GM19025 (cell line): Measurements from ENCODE around the gene CABP1.

Source experiments
- ATAC-seq: cut with Tn5 transposase; IDR thresholded peaks from one replicate; pipeline ENCODE4 v1.9.1; 2021; ENCODE audit warnings: mild to moderate bottlenecking, low read depth, moderate library complexity; ENCODE audit not compliant: unreplicated experiment

The CABP1 gene

GRCh38 chr12:120630104-120630892, 10.1 kb upstream of the CABP1 start:
- ATAC-seq = no peak

GRCh38 chr12:120631097-120631496, 9.3 kb upstream of the CABP1 start:
- no peak for ATAC-seq

- peak; percentile 46 for ATAC-seq
Observed at GRCh38 chr12:120640861-120641833, 721 bp downstream of the CABP1 start.

GRCh38 chr12:120642121-120642520, 1.7 kb downstream of the CABP1 start:
- ATAC-seq = no peak

GRCh38 chr12:120642826-120643225, 2.4 kb downstream of the CABP1 start:
- no peak for ATAC-seq

- ATAC-seq = no peak
Observed at GRCh38 chr12:120643574-120643973, 3.1 kb downstream of the CABP1 start.

GRCh38 chr12:120646044-120646443, 5.6 kb downstream of the CABP1 start:
- no peak for ATAC-seq

GRCh38 chr12:120647375-120647755, 6.9 kb downstream of the CABP1 start:
- no peak for ATAC-seq

- no peak for ATAC-seq
Observed at GRCh38 chr12:120649442-120650232, 9.2 kb downstream of the CABP1 start.

- no peak for ATAC-seq
Observed at GRCh38 chr12:120650233-120650690, 9.8 kb downstream of the CABP1 start.

GRCh38 chr12:120651821-120652220, 11.4 kb downstream of the CABP1 start:
- no peak for ATAC-seq

- no peak for ATAC-seq
Observed at GRCh38 chr12:120652656-120653435, 12.4 kb downstream of the CABP1 start.

- no peak for ATAC-seq
Observed at GRCh38 chr12:120653611-120654010, 13.2 kb downstream of the CABP1 start.

GRCh38 chr12:120654656-120655055, 14.2 kb downstream of the CABP1 start:
- ATAC-seq = no peak

- no peak for ATAC-seq
Observed at GRCh38 chr12:120656008-120656407, 15.6 kb downstream of the CABP1 start.

- no peak for ATAC-seq
Observed at GRCh38 chr12:120658286-120659150, 18.1 kb downstream of the CABP1 start.

GRCh38 chr12:120659151-120659525, 18.7 kb downstream of the CABP1 start:
- no peak for ATAC-seq

- no peak for ATAC-seq
Observed at GRCh38 chr12:120661432-120661831, 21.0 kb downstream of the CABP1 start.

GRCh38 chr12:120662879-120663278, 22.5 kb downstream of the CABP1 start:
- ATAC-seq = no peak
